Left cardiac atrium (tissue), 4 donors: ENCODE data around the gene HS1BP3. TPM values are rescaled to one million over a fixed set of nuclear protein-coding genes. Genes with fewer than 3 reads are reported as not detected.

ENCODE experiments used
- ATAC-seq, 2 donors: fragments of 200-7000 bp; cut with Tn5 transposase; one replicate each; pipeline ENCODE4 v1.9.1; 2020; ENCODE audit warnings: mild to moderate bottlenecking in 2 of 2, moderate library complexity in 2 of 2
- DNase-seq: peaks from one replicate; pipeline ENCODE4 v3.0.0-alpha.2; 2020
- intact Hi-C, 2 donors: fragments of 100-400 bp; cut with DNase I; formaldehyde crosslinking; loops; one replicate each; pipeline versions ENCODE4 v1.14.1 to v1.15.1; 2022 to 2023
- total RNA-seq, 2 donors: library from RNA; stranded (reverse); fragmentation: NEBNext Ultra II Directional; extraction: Animal tissue kit (Norgen Biotek cat#: 25700); gene quantifications; one replicate each; pipeline ENCODE4 v1.2.1, GENCODE V29; 2021
- donor health status: DM: no; HTN: yes; CAD: no.
- donor health status: DM: no; HTN: yes; CAD: no; lungs with severe emphysema.
- donor health status: DM: yes; HTN: yes; CAD: no.
- donor health status: Dilated cardiomyopathy.

The HS1BP3 gene
- total RNA-seq, 2 donors from 2014 or later: 19.8 to 21.4 TPM

DNA sequence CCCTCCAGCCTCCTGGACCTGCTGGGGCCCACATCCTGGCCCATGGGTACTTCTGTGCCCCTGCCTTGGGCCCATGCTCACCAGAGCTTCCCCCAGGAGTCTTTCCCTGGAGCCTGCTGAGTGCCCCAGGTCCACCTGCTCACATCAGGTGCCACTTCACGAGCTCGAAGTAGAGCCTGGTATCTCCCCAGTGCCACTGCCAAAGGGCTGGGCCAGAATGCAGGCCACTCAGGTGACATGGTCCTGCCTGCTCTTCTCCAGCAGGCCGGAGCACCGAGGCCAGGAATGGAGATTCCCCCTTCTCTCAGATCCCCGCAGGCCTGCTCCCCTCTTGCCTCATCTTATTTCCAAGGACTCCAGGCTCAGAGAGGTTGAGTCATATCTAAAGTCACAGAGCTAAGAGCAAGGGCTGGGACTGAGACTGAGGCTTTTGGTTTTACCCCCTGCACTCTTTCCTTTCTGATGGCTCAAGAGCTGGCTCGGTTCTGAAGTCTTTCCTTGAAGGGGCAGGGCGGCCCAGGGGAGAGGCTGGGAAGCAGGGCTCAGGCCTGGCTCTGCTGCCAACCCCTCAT, 79.2 kb downstream of the HS1BP3 start:
- no peak for DNase-seq
- intact Hi-C loops: no loop called here
- peak in 1 of 2 donors; percentile 29 for ATAC-seq

DNA sequence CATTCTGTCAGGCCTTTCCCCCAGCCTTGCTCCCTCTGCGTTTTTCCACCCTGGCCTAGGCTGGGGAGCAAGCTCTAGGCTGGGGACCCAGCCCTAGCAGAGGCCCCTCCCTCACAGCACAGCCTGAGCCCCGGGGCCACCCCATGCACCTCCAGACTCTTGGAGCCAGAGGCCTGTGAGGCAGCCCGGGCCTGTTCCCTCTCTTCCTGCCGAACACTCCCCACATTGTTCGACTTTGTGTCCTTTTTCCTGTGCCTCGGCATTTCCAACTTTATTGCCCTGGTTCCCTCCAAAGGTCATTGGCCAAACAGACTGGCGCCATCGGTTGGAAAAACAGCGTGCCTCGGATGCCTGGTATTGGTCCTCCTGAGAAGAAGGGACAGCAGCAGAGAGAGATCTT, 79.7 kb downstream of the HS1BP3 start:
- ATAC-seq (no peak), DNase-seq (no peak)
- intact Hi-C loops: no loop called here

DNA sequence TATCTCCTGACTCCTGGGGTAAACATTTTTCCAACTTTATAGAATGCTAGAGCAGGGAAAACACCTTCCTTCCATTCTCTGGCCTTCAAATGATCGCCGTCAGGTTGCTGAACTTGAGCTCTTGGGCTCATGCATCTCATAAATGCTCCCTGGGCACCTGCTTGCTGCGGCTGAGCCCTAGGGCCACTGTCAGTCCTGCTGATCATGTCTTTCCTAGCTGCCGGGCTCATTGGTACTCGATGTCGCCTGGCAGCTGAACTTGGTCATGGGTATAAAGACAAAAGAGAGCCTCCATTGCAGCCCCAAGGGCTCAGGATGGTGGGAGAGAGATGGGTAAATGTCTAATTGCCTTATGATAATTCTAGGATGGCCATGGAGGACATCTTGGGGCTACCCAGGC, 80.6 kb downstream of the HS1BP3 start:
- no peak for DNase-seq
- intact Hi-C loops: no loop called here
- no peak for ATAC-seq

DNA sequence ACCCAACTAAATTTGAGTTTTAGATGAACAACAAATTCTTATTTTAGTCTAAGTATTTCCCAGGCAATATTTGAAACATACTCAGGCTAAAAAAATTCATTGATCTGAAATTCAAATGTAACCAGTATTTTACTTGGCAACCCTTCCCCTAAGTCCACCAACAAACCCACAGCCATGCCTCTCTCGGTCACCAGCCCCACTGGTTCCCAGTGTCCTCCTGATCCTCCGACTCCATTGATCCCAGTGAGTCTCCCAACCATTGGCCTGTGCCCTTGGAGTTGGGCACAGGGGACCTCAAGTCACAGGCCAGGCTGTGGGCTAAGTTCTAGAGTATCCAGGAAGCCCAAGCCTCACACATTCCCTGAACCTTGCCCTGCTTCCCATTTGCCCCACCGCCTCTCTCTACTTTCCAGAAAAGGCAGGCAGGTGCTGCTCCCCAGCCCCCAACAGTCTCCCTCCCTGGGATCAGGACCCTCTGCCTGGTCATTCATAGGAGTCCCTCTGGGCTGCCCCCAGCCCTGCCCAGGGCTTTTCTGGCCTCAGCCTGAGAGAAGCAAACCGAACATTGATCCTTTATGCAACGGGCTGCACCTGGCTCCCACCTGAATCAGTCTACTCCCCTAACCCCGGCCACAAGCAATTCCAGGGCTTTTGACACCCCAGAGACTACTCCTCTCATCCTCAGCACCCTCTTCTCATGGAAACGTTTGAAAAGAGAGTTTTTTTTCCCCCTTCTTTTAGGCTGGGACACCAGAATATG, 81.3 kb downstream of the HS1BP3 start:
- DNase-seq (no peak), ATAC-seq (no peak)
- intact Hi-C loops: no loop called here

DNA sequence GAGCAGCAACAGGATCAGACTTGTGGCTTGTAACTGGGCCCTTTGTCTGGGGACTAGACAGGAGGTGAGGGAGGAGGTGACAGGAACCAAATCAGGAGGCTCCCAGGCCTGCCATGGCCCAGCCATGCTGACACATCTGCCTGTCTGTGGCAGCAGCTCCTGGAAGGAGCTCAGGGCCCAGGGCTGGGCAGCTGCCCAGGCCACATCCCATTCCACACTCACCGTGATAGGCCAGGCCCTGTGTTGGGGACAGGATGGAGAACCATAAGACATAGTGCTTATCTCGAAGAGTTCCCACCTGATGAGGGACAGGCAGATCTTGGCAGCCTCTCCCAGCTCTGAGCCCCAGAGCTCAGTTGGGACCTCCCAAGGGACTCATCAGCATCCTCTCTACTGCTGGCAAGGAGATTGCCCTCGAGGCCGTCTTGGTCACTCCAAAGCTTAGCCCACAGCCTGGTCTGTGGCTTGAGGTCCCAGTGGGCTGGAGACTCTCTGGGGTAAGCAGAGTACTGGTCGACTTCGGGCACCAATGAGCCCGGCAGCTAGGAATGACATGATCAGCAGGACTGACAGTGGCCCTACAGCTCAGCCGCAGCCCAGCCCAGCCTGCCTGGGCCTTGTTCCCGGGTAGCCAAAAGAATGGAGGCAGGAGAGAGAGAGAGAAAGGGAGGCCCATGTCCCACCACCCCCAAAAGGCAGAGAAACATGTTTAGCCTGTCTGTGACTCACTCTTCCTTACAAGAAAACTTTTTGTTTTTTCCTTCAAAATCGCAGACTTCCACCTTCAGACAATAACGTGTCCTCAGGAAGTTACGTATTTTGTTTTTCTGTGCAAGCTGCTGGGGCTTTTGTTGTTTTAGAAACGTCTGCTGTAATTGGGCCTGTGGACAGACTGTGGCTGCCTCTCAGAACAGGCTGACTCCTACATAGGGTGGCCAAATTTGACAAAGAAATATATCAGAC, 82.1 kb downstream of the HS1BP3 start:
- ATAC-seq: peak; percentile 42 to 57
- intact Hi-C loops: no loop called here
- DNase-seq: no peak

DNA sequence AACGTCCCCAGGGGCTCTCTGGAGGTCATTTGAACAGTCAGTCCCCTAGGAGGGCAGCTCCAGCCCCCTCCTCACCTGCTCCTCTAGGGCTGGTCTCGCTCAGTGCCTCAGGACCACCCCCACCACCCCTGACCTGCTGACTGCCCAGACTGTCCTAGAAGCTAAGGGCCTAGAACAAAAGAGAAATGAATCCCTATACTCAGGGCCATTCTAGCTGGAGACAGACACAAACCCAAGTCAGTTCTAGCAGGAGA, 83.0 kb downstream of the HS1BP3 start:
- intact Hi-C loops: no loop called here
- DNase-seq (no peak), ATAC-seq (no peak)

Other genes with a start within 250 kb of the HS1BP3 start
- 100 to 1,000 TPM; 224 to 279 TPM for gene RHOB, start 204.0 kb downstream of the HS1BP3 start, total RNA-seq
- 1 to 10 TPM in 1 of 2 donors, under 1 TPM in 1; 0.32 to 4.8 TPM for gene GDF7, start 16.0 kb upstream of the HS1BP3 start, total RNA-seq
- gene LDAH, start 172.0 kb upstream of the HS1BP3 start, total RNA-seq: 1 to 10 TPM; 6.6 to 9.0 TPM